H1 (cell line): Measurements from ENCODE around the gene FGD5. TPM values are rescaled to one million over a fixed set of nuclear protein-coding genes. Genes with fewer than 3 reads are reported as not detected.

Source experiments
- CTCF ChIA-PET: fragments of 300-600 bp; sonication (Branson Sonifier 250); formaldehyde crosslinking; loops from one replicate; lab custom pipeline; 2021; ENCODE audit not compliant: partially characterized antibody; lab: Charles Lee
- POLR2A ChIA-PET: fragments of 300-600 bp; sonication (Branson Sonifier 250); formaldehyde crosslinking; loops from one replicate; lab custom pipeline; 2021; ENCODE audit warnings: inconsistent platforms; ENCODE audit not compliant: partially characterized antibody; lab: Charles Lee
- DNase-seq, 2 experiments: peaks; one replicate each; pipeline versions ENCODE4 v3.0.0 to v3.0.0-alpha.2; 2010 to 2022; ENCODE audit warnings: low spot score in 2 of 2, low read depth in 1 of 2, mixed read lengths in 1 of 2
- FAIRE-seq: peaks from 2 replicates; lab custom pipeline; 2011; peaks lifted over from hg19 to GRCh38; lab: Jason Lieb, UNC
- H2AFZ ChIP-seq: 2 replicates; pipeline ENCODE4 v1.8.1; 2012; ENCODE audit warnings: low read length, inconsistent platforms
- H2AK5ac ChIP-seq: 2 replicates; pipeline ENCODE4 v1.6.1; 2013; ENCODE audit warnings: low read depth, low read length
- H2BK120ac ChIP-seq: replicated peaks from 2 replicates; pipeline ENCODE3; 2013; ENCODE audit warnings: low read depth, low read length, inconsistent platforms
- H2BK12ac ChIP-seq: 2 replicates; pipeline ENCODE4 v1.6.1; 2013; ENCODE audit warnings: low read depth, low read length
- H2BK15ac ChIP-seq: 2 replicates; pipeline ENCODE4 v1.6.1; 2013; ENCODE audit warnings: low read length
- H2BK20ac ChIP-seq: 2 replicates; pipeline ENCODE4 v1.6.1; 2013; ENCODE audit warnings: low read length
- H2BK5ac ChIP-seq: 2 replicates; pipeline ENCODE4 v1.6.1; 2013; ENCODE audit warnings: low read depth, low read length
- H3K14ac ChIP-seq: 2 replicates; pipeline ENCODE4 v1.6.1; 2013; ENCODE audit warnings: inconsistent platforms; ENCODE audit not compliant: insufficient read length
- H3K18ac ChIP-seq: 2 replicates; pipeline ENCODE4 v1.6.1; 2013; ENCODE audit warnings: low read length; ENCODE audit errors: extremely low read depth
- H3K23ac ChIP-seq: 2 replicates; pipeline ENCODE4 v1.6.1; 2013; ENCODE audit warnings: inconsistent platforms; ENCODE audit not compliant: insufficient read length
- H3K23me2 ChIP-seq: 2 replicates; pipeline ENCODE4 v1.6.1; 2013; ENCODE audit warnings: low read depth, low read length
- H3K27ac ChIP-seq: 2 replicates; pipeline ENCODE4 v1.6.1; 2011; ENCODE audit warnings: low read depth, low read length, inconsistent platforms
- H3K27me3 ChIP-seq, 4 experiments: replicated peaks in 1 of 4; 1 replicate in 1 of 4; 2 replicates in 3 of 4; pipeline versions ENCODE4 v1.6.1 to v1.8.1; 2011 to 2013; ENCODE audit warnings: low read length in 3 of 4, mild to moderate bottlenecking in 3 of 4, inconsistent platforms in 2 of 4, mixed read lengths in 2 of 4, moderate library complexity in 1 of 4; ENCODE audit not compliant: control insufficient read depth in 3 of 4, insufficient read depth in 3 of 4; ENCODE audit errors: extremely low read depth in 1 of 4
- H3K36me3 ChIP-seq, 4 experiments: 2 replicates each; pipeline versions ENCODE4 v1.6.1 to v1.8.1; 2011 to 2013; ENCODE audit warnings: mild to moderate bottlenecking in 4 of 4, low read length in 3 of 4, moderate library complexity in 2 of 4, control low read depth in 1 of 4, inconsistent platforms in 1 of 4; ENCODE audit not compliant: insufficient read depth in 4 of 4, control insufficient read depth in 2 of 4
- H3K4ac ChIP-seq: replicated peaks from 2 replicates; pipeline ENCODE3; 2013; ENCODE audit warnings: low read length, low read depth, mixed read lengths, inconsistent platforms; ENCODE audit not compliant: insufficient read length
- H3K4me1 ChIP-seq, 4 experiments: replicated peaks in 1 of 4; 1 replicate in 1 of 4; 2 replicates in 3 of 4; pipeline versions ENCODE4 v1.6.1 to v1.8.1; 2011 to 2013; ENCODE audit warnings: low read length in 3 of 4, inconsistent platforms in 2 of 4, mixed read lengths in 1 of 4; ENCODE audit not compliant: insufficient read depth in 4 of 4, control insufficient read depth in 3 of 4
- H3K4me2 ChIP-seq, 2 experiments: 2 replicates each; pipeline versions ENCODE4 v1.6.1 to v1.8.1; 2011 to 2013; ENCODE audit warnings: low read depth in 2 of 2, low read length in 2 of 2, control low read depth in 1 of 2, inconsistent platforms in 1 of 2, mild to moderate bottlenecking in 1 of 2; ENCODE audit not compliant: insufficient read depth in 1 of 2
- H3K4me3 ChIP-seq, 4 experiments: fragments of 200-600, 300-600 bp in 1 of 4; sonication (generic), shearing (Covaris generic), sonication (Bioruptor Twin) in 1 of 4; 2 replicates each; pipeline versions ENCODE4 v1.5.1 to v1.8.1; 2011 to 2016; ENCODE audit warnings: low read length in 4 of 4, low read depth in 3 of 4, control low read depth in 2 of 4, inconsistent platforms in 2 of 4, mild to moderate bottlenecking in 2 of 4, mixed read lengths in 1 of 4, moderate library complexity in 1 of 4; ENCODE audit not compliant: insufficient read depth in 2 of 4; ENCODE audit errors: extremely low read depth in 1 of 4
- H3K56ac ChIP-seq: replicated peaks from 2 replicates; pipeline ENCODE3; 2013; ENCODE audit warnings: low read depth, mild to moderate bottlenecking, mixed read lengths, low read length, inconsistent platforms; ENCODE audit not compliant: insufficient read length
- H3K79me1 ChIP-seq: 2 replicates; pipeline ENCODE4 v1.6.1; 2013; ENCODE audit warnings: low read depth, low read length, control low read depth
- H3K79me2 ChIP-seq, 2 experiments: 2 replicates each; pipeline versions ENCODE4 v1.6.1 to v1.8.1; 2012 to 2013; ENCODE audit warnings: low read length in 2 of 2, mild to moderate bottlenecking in 2 of 2, inconsistent platforms in 1 of 2; ENCODE audit not compliant: insufficient read depth in 2 of 2, control insufficient read depth in 1 of 2
- H3K9ac ChIP-seq, 4 experiments: replicated peaks in 1 of 4; 1 replicate in 1 of 4; 2 replicates in 3 of 4; pipeline versions ENCODE4 v1.6.1 to v1.8.1; 2011 to 2013; ENCODE audit warnings: low read depth in 3 of 4, low read length in 3 of 4, control low read depth in 2 of 4, mild to moderate bottlenecking in 2 of 4, moderate library complexity in 2 of 4, inconsistent platforms in 1 of 4; ENCODE audit errors: extremely low read depth in 1 of 4
- H3K9me3 ChIP-seq, 2 experiments: 2 replicates each; pipeline versions ENCODE4 v1.6.1 to v1.8.1; 2012 to 2013; ENCODE audit warnings: mild to moderate bottlenecking in 2 of 2, moderate library complexity in 2 of 2, control low read depth in 1 of 2, inconsistent platforms in 1 of 2, low read depth in 1 of 2, low read length in 1 of 2, mixed read lengths in 1 of 2; ENCODE audit not compliant: insufficient read depth in 2 of 2
- H4K20me1 ChIP-seq, 2 experiments: replicated peaks in 1 of 2; 2 replicates each; pipeline versions ENCODE3 to v1.8.1; 2011 to 2013; ENCODE audit warnings: inconsistent platforms in 2 of 2, low read length in 2 of 2, mild to moderate bottlenecking in 1 of 2; ENCODE audit not compliant: insufficient read depth in 2 of 2, control insufficient read depth in 1 of 2
- H4K5ac ChIP-seq: 2 replicates; pipeline ENCODE4 v1.6.1; 2013; ENCODE audit warnings: low read length, low read depth, mixed read lengths, inconsistent platforms; ENCODE audit not compliant: insufficient read length
- H4K8ac ChIP-seq: 2 replicates; pipeline ENCODE4 v1.8.0; 2013; ENCODE audit warnings: mild to moderate bottlenecking, moderate library complexity, low read length, inconsistent platforms; ENCODE audit not compliant: insufficient read depth; ENCODE audit errors: extremely low read depth
- H4K91ac ChIP-seq: replicated peaks from 2 replicates; pipeline ENCODE3; 2013; ENCODE audit warnings: low read length, mixed read lengths, inconsistent platforms; ENCODE audit not compliant: insufficient read length
- ATF3 ChIP-seq: IDR thresholded peaks from 2 replicates; pipeline ENCODE4 v1.6.1; 2011; ENCODE audit warnings: low read depth, mild to moderate bottlenecking, low read length; ENCODE audit not compliant: insufficient read depth
- BCL11A ChIP-seq, 2 experiments: IDR thresholded peaks; one replicate each; pipeline ENCODE4 v1.6.1; 2011; ENCODE audit warnings: low read depth in 2 of 2, low read length in 2 of 2, mild to moderate bottlenecking in 2 of 2
- EGR1 ChIP-seq: IDR thresholded peaks from 2 replicates; pipeline ENCODE4 v1.6.1; 2011; ENCODE audit warnings: low read depth, low read length, borderline replicate concordance
- HDAC6 ChIP-seq: IDR thresholded peaks from one replicate; pipeline ENCODE4 v1.7.1; 2012; ENCODE audit warnings: low read depth, mild to moderate bottlenecking, inconsistent platforms, low read length, moderate library complexity
- JUN ChIP-seq: IDR thresholded peaks from 2 replicates; pipeline ENCODE4 v1.6.1; 2011; ENCODE audit warnings: low read depth, mild to moderate bottlenecking, improper control_type of control experiment, low read length
- RBBP5 ChIP-seq: IDR thresholded peaks from 2 replicates; pipeline ENCODE4 v1.7.1; 2012; ENCODE audit warnings: low read depth, mild to moderate bottlenecking, inconsistent platforms, low read length, moderate library complexity, borderline replicate concordance
- RNF2 ChIP-seq: fragments of 200-900, 300-1000 bp; sonication (generic); IDR thresholded peaks from 2 replicates; pipeline ENCODE4 v1.7.1; 2016; ENCODE audit warnings: borderline replicate concordance, low read depth, mild to moderate bottlenecking, antibody characterized with exemption, low read length; ENCODE audit not compliant: poor library complexity, severe bottlenecking; ENCODE audit errors: missing control alignments
- WGBS, 2 experiments: shearing (Covaris generic) in 1 of 2; methylation state at CpG; one replicate each; pipeline versions ENCODE4 v1.1.6 to v1.1.7; 2013 to 2015; ENCODE audit warnings: low lambda C conversion rate in 2 of 2, mixed read lengths in 2 of 2, inconsistent platforms in 1 of 2, low coverage in 1 of 2, missing lambda C conversion rate in 1 of 2; ENCODE audit not compliant: insufficient replicate concordance in 2 of 2, insufficient coverage in 1 of 2, insufficient read length in 1 of 2; ENCODE audit errors: extremely low coverage in 1 of 2, missing lambda C conversion rate in 1 of 2; 5-methylcytosine and 5-hydroxymethylcytosine counted together
- polyA plus RNA-seq, 7 experiments: library from polyadenylated mRNA; depleted of rRNA in 3 of 7; stranded (reverse) in 5 of 7; unstranded in 2 of 7; fragments of >200 nt in 5 of 7; fragments of 200-250 nt in 2 of 7; gene quantifications; 1 replicate in 5 of 7; 2 replicates in 1 of 7; 4 replicates in 1 of 7; pipeline versions ENCODE4 v1.2.1 to v1.2.3, GENCODE V29; 2011 to 2013; ENCODE audit warnings: missing spikeins in 2 of 7, mixed read lengths in 2 of 7
- total RNA-seq: library from RNA; stranded (reverse); fragmentation: NEBNext Ultra II Directional; extraction: Animal tissue kit (Norgen Biotek cat#: 25700); gene quantifications from 2 replicates; pipeline ENCODE4 v1.2.1, GENCODE V29; 2021
- TF ChIP-seq, protein P1 (sequence below): IDR thresholded peaks from 2 replicates; pipeline ENCODE4 v1.6.1; 2012; ENCODE audit warnings: inconsistent platforms

The FGD5 gene
- total and polyA plus RNA-seq, 2 of the 8 experiments (the other 6 are each of a cell fraction or from before 2014, with no cell fraction given): 4.7 to 14.3 TPM

DNA sequence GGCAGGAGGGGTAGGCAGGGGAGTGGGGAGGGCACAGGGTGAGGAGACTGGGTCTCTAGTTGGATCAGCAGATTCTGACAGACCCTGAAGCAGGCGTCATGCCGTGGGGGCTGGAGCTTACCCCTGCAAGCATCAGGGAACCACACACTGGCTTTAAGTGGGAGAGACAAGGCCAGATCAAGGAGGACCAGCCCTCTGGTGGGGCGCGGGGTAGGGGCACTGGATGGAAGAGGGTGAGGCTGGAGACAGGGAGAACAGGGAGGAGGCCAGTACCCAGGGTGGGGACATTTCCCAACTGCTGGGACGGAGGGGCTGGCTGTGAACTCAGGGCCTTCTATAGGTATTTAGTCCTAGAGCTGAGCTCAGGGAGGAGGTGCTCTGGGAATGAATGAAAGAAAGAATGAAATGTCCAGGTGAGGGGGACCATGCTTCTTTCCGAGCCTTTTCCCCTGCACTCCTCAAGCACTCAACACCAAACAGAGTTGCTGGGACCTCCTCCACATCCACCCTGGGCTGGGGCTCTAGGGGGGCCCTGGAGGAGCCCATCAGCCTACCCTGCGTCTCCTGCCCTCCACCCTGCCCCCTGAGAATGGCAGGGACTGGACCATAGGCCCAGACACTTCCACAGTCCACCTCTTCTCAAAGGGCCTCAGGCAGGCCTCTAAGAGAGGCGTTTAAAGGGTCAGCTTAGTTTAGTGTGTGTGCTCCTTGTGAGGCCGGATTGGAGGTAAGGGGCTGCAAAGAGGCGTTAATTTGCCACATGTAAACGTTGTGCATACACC, 49.0 kb upstream of the FGD5 start:
- FAIRE-seq: no peak
- Histone ChIP-seq H3K23ac (no peak overlapping the region), H4K91ac (no peak overlapping the region), H2AFZ (no peak overlapping the region), H4K20me1 (no peaks in the 10 kb centered on the region), H2BK5ac (no peak overlapping the region), H3K4me2 (no peak overlapping the region), H4K5ac (no peak overlapping the region), H3K79me2 (no peaks in the 10 kb centered on the region), H3K56ac (no peak overlapping the region), H2BK20ac (no peak overlapping the region), H3K14ac (no peak overlapping the region), H3K4ac (no peak overlapping the region), H2BK120ac (no peak overlapping the region), H3K9me3 (no peaks in the 10 kb centered on the region), H3K18ac (no peak overlapping the region), H3K23me2 (no peaks in the 10 kb centered on the region), H2BK12ac (no peak overlapping the region), H3K9ac (no peak overlapping the region), H3K27ac (no peak overlapping the region), H4K8ac (no peak overlapping the region), H2AK5ac (no peak overlapping the region), H2BK15ac (no peak overlapping the region; the same call in 1 of the 2 replicates), H3K79me1 (no peaks in the 10 kb centered on the region), H3K4me1 (peaks cover 3 to 18% (median 14%) of the 10 kb centered on the region in 4 experiments), H3K36me3 (no peaks in the 10 kb centered on the region), H3K4me3 (no peak overlapping the region), H3K27me3 (no peaks in the 10 kb centered on the region)
- 87% methylated on average over 11 of the region's 11 CpGs; no CpG with 5 or more reads in 1 of the 2 experiments for WGBS, 2 experiments
- peak in 1 of 2 experiments; percentile 35 for DNase-seq
- CTCF ChIA-PET: interaction anchor here (0.7 to 2.3 kb wide), 8 partner anchors 8 to 151 kb away, joined by 3 to 9 read pairs (median 3); no protein-coding TSS in a partner anchor
- POLR2A ChIA-PET: interaction anchor here (0.7 kb wide), 1 partner anchor 10 kb away, joined by 3 read pairs; no protein-coding TSS in a partner anchor
- TF ChIP-seq, protein P1, sequence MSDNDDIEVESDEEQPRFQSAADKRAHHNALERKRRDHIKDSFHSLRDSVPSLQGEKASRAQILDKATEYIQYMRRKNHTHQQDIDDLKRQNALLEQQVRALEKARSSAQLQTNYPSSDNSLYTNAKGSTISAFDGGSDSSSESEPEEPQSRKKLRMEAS: no peak
- TF ChIP-seq RNF2 (no peak), RBBP5 (no peak), JUN (no peak), BCL11A (IDR thresholded peaks at IDR 0.05; ENCODE audit: low read depth in 2 of 2, low read length in 2 of 2) (no peak), HDAC6 (no peak), ATF3 (no peak), EGR1 (no peak)
